Measurements from ENCODE around the gene EDAR. TPM values are rescaled to one million over a fixed set of nuclear protein-coding genes. Genes with fewer than 3 reads are reported as not detected.
A peak's percentile ranks its signal among the peaks of the same experiment; 100 is the strongest.

The EDAR gene
- total RNA-seq, 2 donors from 2014 or later: 0.69 to 1.1 TPM

GRCh38 chr2:108905906-108906305, 83.1 kb downstream of the EDAR start:
- no peak overlapping the region for H3K4me3 ChIP-seq
- peak; percentile 15 for DNase-seq
- H3K27me3 ChIP-seq: no peaks in the 10 kb centered on the region
- H3K36me3 ChIP-seq: no peaks in the 10 kb centered on the region
- intact Hi-C loops (cut with DNase I): no loop called here
- no peaks in the 10 kb centered on the region for H3K4me1 ChIP-seq
- H3K27ac ChIP-seq: no peak overlapping the region
- TF ChIP-seq CTCF (IDR thresholded peaks at IDR 0.05): no peak
- no peaks in the 10 kb centered on the region for H3K9me3 ChIP-seq
- no peak overlapping the region for H3K9ac ChIP-seq (ENCODE audit: low read depth in 2 of 2, low read length in 2 of 2)

- TF ChIP-seq CTCF (IDR thresholded peaks at IDR 0.05): no peak
- Histone ChIP-seq H3K9me3 (no peaks in the 10 kb centered on the region), H3K36me3 (no peaks in the 10 kb centered on the region), H3K9ac (ENCODE audit: low read depth in 2 of 2, low read length in 2 of 2) (no peak overlapping the region), H3K4me1 (no peaks in the 10 kb centered on the region), H3K27me3 (no peaks in the 10 kb centered on the region), H3K27ac (no peak overlapping the region), H3K4me3 (no peak overlapping the region)
- intact Hi-C loops (cut with DNase I): no loop called here
- peak; percentile 17 for DNase-seq
These were observed 83.8 kb downstream of the EDAR start for GRCh38 chr2:108905176-108905575.

- H3K27me3 ChIP-seq: no peaks in the 10 kb centered on the region
- no peak overlapping the region for H3K27ac ChIP-seq
- no peak for TF ChIP-seq CTCF (IDR thresholded peaks at IDR 0.05)
- no peaks in the 10 kb centered on the region for H3K9me3 ChIP-seq
- intact Hi-C loops (cut with DNase I): no loop called here
- H3K4me3 ChIP-seq: no peak overlapping the region
- peak; percentile 33 for DNase-seq
- H3K9ac ChIP-seq (ENCODE audit: low read depth in 2 of 2, low read length in 2 of 2): no peak overlapping the region
- H3K36me3 ChIP-seq: no peaks in the 10 kb centered on the region
- H3K4me1 ChIP-seq: no peaks in the 10 kb centered on the region
These were observed 84.3 kb downstream of the EDAR start for GRCh38 chr2:108904680-108905079.

GRCh38 chr2:108898315-108899082, 90.5 kb downstream of the EDAR start:
- H3K27me3 ChIP-seq: no peaks in the 10 kb centered on the region

GRCh38 chr2:108896741-108897140, 92.3 kb downstream of the EDAR start:
- no peaks in the 10 kb centered on the region for H3K9me3 ChIP-seq
- H3K27me3 ChIP-seq: no peaks in the 10 kb centered on the region
- no peak for DNase-seq
- no peaks in the 10 kb centered on the region for H3K36me3 ChIP-seq
- no peaks in the 10 kb centered on the region for H3K4me1 ChIP-seq
- TF ChIP-seq CTCF (IDR thresholded peaks at IDR 0.05): no peak
- no peak overlapping the region for H3K9ac ChIP-seq (ENCODE audit: low read depth in 2 of 2, low read length in 2 of 2)
- H3K4me3 ChIP-seq: no peak overlapping the region
- intact Hi-C loops (cut with DNase I): no loop called here
- H3K27ac ChIP-seq: no peak overlapping the region

More at GRCh38 chr2:108898315-108899082, 90.5 kb downstream of the EDAR start:
- Histone ChIP-seq H3K4me3 (no peak overlapping the region), H3K9ac (ENCODE audit: low read depth in 2 of 2, low read length in 2 of 2) (no peak overlapping the region), H3K9me3 (no peaks in the 10 kb centered on the region), H3K27ac (no peak overlapping the region), H3K4me1 (no peaks in the 10 kb centered on the region), H3K36me3 (no peaks in the 10 kb centered on the region)
- no peak for TF ChIP-seq CTCF (IDR thresholded peaks at IDR 0.05)
- DNase-seq: no peak
- intact Hi-C loops (cut with DNase I): no loop called here
